GM18517 (cell line): ENCODE results near the gene SNTG2.

Experiments used
- ATAC-seq: cut with Tn5 transposase; IDR thresholded peaks from one replicate; pipeline ENCODE4 v1.9.1; 2021; ENCODE audit warnings: mild to moderate bottlenecking, moderate library complexity; ENCODE audit not compliant: unreplicated experiment

SNTG2 gene

GRCh38 chr2:1306014-1306686 lies 355.5 kb downstream of the SNTG2 start:
- ATAC-seq = no peak

- no peak for ATAC-seq
Observed at GRCh38 chr2:1306687-1307516, 356.3 kb downstream of the SNTG2 start.

- ATAC-seq = no peak
Observed at GRCh38 chr2:1307670-1308069, 357.0 kb downstream of the SNTG2 start.

- no peak for ATAC-seq
Observed at GRCh38 chr2:1308678-1309077, 358.0 kb downstream of the SNTG2 start.

- ATAC-seq = no peak
Observed at GRCh38 chr2:1309507-1309906, 358.9 kb downstream of the SNTG2 start.

GRCh38 chr2:1310202-1310601 lies 359.6 kb downstream of the SNTG2 start:
- no peak for ATAC-seq

GRCh38 chr2:1310866-1311265 lies 360.2 kb downstream of the SNTG2 start:
- ATAC-seq = no peak

GRCh38 chr2:1313240-1313924 lies 362.7 kb downstream of the SNTG2 start:
- no peak for ATAC-seq

GRCh38 chr2:1314254-1314653 lies 363.6 kb downstream of the SNTG2 start:
- ATAC-seq = no peak

GRCh38 chr2:1318366-1319009 lies 367.8 kb downstream of the SNTG2 start:
- no peak for ATAC-seq

GRCh38 chr2:1319393-1319792 lies 368.7 kb downstream of the SNTG2 start:
- no peak for ATAC-seq

- no peak for ATAC-seq
Observed at GRCh38 chr2:1321321-1321720, 370.7 kb downstream of the SNTG2 start.

GRCh38 chr2:1324884-1325283 lies 374.2 kb downstream of the SNTG2 start:
- ATAC-seq = no peak

GRCh38 chr2:1328684-1329083 lies 378.0 kb downstream of the SNTG2 start:
- ATAC-seq = no peak

- no peak for ATAC-seq
Observed at GRCh38 chr2:1339388-1340140, 388.9 kb downstream of the SNTG2 start.

- ATAC-seq = no peak
Observed at GRCh38 chr2:1340141-1340512, 389.5 kb downstream of the SNTG2 start.

GRCh38 chr2:1341404-1342120 lies 390.9 kb downstream of the SNTG2 start:
- ATAC-seq = no peak

GRCh38 chr2:1348789-1349188 lies 398.1 kb downstream of the SNTG2 start:
- ATAC-seq = no peak

- ATAC-seq = no peak
Observed at GRCh38 chr2:1350111-1350510, 399.5 kb downstream of the SNTG2 start.

- ATAC-seq = no peak
Observed at GRCh38 chr2:1353124-1353523, 402.5 kb downstream of the SNTG2 start.
